Measurements from ENCODE around the gene CCDC201. TPM values are rescaled to one million over a fixed set of nuclear protein-coding genes. Genes with fewer than 3 reads are reported as not detected.

Gene CCDC201
- total and polyA plus RNA-seq, 2 of the 4 experiments (the other 2 are of a cell fraction), result not detected

GRCh38 chr7:45917064-45917463 is 44.2 kb upstream of the CCDC201 start:
- H3K4me3 ChIP-seq (ENCODE audit: insufficient read depth, low read depth, low read length), result no peak overlapping the region
- H3K27me3 ChIP-seq (ENCODE audit: control insufficient read depth, insufficient read depth, low read length), result no peaks in the 10 kb centered on the region
- H3K56ac ChIP-seq (ENCODE audit: extremely low read depth, insufficient read depth, low read length), result no peak overlapping the region
- peaks cover 32% of the 10 kb centered on the region for H3K36me3 ChIP-seq (ENCODE audit: control insufficient read depth, insufficient read depth, low read length)
- no peak overlapping the region for H3K23ac ChIP-seq (ENCODE audit: low read depth, low read length)
- peaks cover 9% of the 10 kb centered on the region for H3K4me1 ChIP-seq (ENCODE audit: control insufficient read depth, insufficient read depth, low read length)
- no peak overlapping the region for H4K5ac ChIP-seq (ENCODE audit: low read depth, low read length)
- TF ChIP-seq NFE2L2 (IDR thresholded peaks at IDR 0.05; ENCODE audit: low read depth, low read length) (no peak), SMC3 (IDR thresholded peaks at IDR 0.05; ENCODE audit: low read depth, low read length) (no peak), MAFK (IDR thresholded peaks at IDR 0.05; ENCODE audit: low read depth, low read length) (no peak), POLR2A (IDR thresholded peaks at IDR 0.05; ENCODE audit: low read depth, low read length) (no peak), FOS (IDR thresholded peaks at IDR 0.05; ENCODE audit: low read depth, low read length) (no peak), MAZ (IDR thresholded peaks at IDR 0.05; ENCODE audit: borderline replicate concordance, low read depth, low read length) (no peak), MXI1 (IDR thresholded peaks at IDR 0.05; ENCODE audit: borderline replicate concordance, low read depth, low read length) (no peak), RAD21 (IDR thresholded peaks at IDR 0.05; ENCODE audit: low read length) (no peak), RCOR1 (IDR thresholded peaks at IDR 0.05; ENCODE audit: insufficient replicate concordance, low read length) (no peak), BHLHE40 (IDR thresholded peaks at IDR 0.05; ENCODE audit: low read depth, low read length) (no peak), CHD1 (IDR thresholded peaks at IDR 0.05; ENCODE audit: low read depth, low read length) (no peak), ELK1 (IDR thresholded peaks at IDR 0.05; ENCODE audit: borderline replicate concordance, low read depth, low read length) (no peak), USF2 (IDR thresholded peaks at IDR 0.05; ENCODE audit: low read depth, low read length) (no peak), RFX5 (IDR thresholded peaks at IDR 0.05; ENCODE audit: low read depth, low read length) (no peak), CEBPB (IDR thresholded peaks at IDR 0.05; ENCODE audit: low read depth, low read length) (no peak)
- TF ChIP-seq, protein P1, sequence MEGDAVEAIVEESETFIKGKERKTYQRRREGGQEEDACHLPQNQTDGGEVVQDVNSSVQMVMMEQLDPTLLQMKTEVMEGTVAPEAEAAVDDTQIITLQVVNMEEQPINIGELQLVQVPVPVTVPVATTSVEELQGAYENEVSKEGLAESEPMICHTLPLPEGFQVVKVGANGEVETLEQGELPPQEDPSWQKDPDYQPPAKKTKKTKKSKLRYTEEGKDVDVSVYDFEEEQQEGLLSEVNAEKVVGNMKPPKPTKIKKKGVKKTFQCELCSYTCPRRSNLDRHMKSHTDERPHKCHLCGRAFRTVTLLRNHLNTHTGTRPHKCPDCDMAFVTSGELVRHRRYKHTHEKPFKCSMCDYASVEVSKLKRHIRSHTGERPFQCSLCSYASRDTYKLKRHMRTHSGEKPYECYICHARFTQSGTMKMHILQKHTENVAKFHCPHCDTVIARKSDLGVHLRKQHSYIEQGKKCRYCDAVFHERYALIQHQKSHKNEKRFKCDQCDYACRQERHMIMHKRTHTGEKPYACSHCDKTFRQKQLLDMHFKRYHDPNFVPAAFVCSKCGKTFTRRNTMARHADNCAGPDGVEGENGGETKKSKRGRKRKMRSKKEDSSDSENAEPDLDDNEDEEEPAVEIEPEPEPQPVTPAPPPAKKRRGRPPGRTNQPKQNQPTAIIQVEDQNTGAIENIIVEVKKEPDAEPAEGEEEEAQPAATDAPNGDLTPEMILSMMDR (conservative IDR thresholded peaks at IDR 0.05; ENCODE audit: low read depth, low read length), result no peak
- H4K8ac ChIP-seq (ENCODE audit: low read depth in 2 of 2, low read length in 2 of 2), result no peak overlapping the region
- intact Hi-C loops (cut with micrococcal nuclease), result loop anchor here (1.0 kb wide), 1 partner anchor 1263 kb away; no protein-coding TSS in a partner anchor
- ChIA-PET POLR2A (ENCODE audit: unreplicated experiment) (no interaction called here), CTCF (interaction anchor here (0.6 kb wide), 1 partner anchor 1470 kb away, joined by 3 read pairs; no protein-coding TSS in a partner anchor)
- peaks cover 25% of the 10 kb centered on the region for H4K20me1 ChIP-seq (ENCODE audit: insufficient read depth, low read length)
- no peak overlapping the region for H3K4ac ChIP-seq (ENCODE audit: low read depth, low read length)
- H2AK5ac ChIP-seq (ENCODE audit: low read depth, low read length), result no peak overlapping the region
- peaks cover 4% of the 10 kb centered on the region; the same call in 1 of the 2 replicates for H3K9me1 ChIP-seq (ENCODE audit: insufficient read depth, low read length)
- dilution Hi-C loops (cut with HindIII; ENCODE audit: low sequenced_read_pairs, unreplicated experiment), result no loop called here
- in situ Hi-C loops (cut with MboI; ENCODE audit: low sequenced_read_pairs), result loop anchor here (5.0 to 25.0 kb wide), 2 partner anchors 1020 to 1265 kb away; no protein-coding TSS in a partner anchor
- no peak overlapping the region for H3K4me2 ChIP-seq (ENCODE audit: low read depth, low read length)
- H3K79me1 ChIP-seq (ENCODE audit: low read depth in 1 of 2, low read length in 2 of 2), result peaks cover 12 to 23% of the 10 kb centered on the region in 2 experiments; a peak in 3 of 4 replicates
- no peak overlapping the region for H3K18ac ChIP-seq (ENCODE audit: low read depth, low read length)
- no peak overlapping the region for H3K9ac ChIP-seq (ENCODE audit: low read depth, low read length)
- DNase-seq (no peak), ATAC-seq (ENCODE audit: low read depth) (no peak)
- no peak overlapping the region for H2AFZ ChIP-seq (replicated peaks; ENCODE audit: low read length, poor library complexity)
- WGBS, 2 experiments (ENCODE audit: extremely low coverage in 2 of 2, insufficient read length in 1 of 2), result 85% methylated on average over 4 of the region's 14 CpGs; no CpG with 5 or more reads in 1 of the 2 experiments
- no peak overlapping the region for H2BK20ac ChIP-seq (ENCODE audit: low read depth, low read length)
- no peak overlapping the region for H2BK120ac ChIP-seq (ENCODE audit: low read depth, low read length)
- no peak overlapping the region for H2BK5ac ChIP-seq (ENCODE audit: low read depth, low read length, poor library complexity, severe bottlenecking)
- H3K9me3 ChIP-seq (ENCODE audit: control insufficient read depth, insufficient read depth, low read length), result no peaks in the 10 kb centered on the region
- no peak overlapping the region for H3K27ac ChIP-seq (ENCODE audit: insufficient read depth, low read length)
- no peak overlapping the region for H2BK15ac ChIP-seq (ENCODE audit: low read depth, low read length)
- no peak overlapping the region for H2AK9ac ChIP-seq (replicated peaks; ENCODE audit: low read depth, low read length, poor library complexity)
- no peak overlapping the region for H3K14ac ChIP-seq (replicated peaks; ENCODE audit: low read depth, low read length)
- no peak overlapping the region for H4K91ac ChIP-seq (ENCODE audit: insufficient read depth, low read depth, low read length)
- no TSS peak for BruUV-seq (replicated peaks)

Measured in IMR-90 (cell line).